Effector memory CD8-positive, alpha-beta T cell (primary cell): ENCODE results near the gene CD180.

Experiments used
- ATAC-seq: fragments of 150-1000 bp; cut with Tn5 transposase; replicated peaks from 2 replicates; pipeline ENCODE4 v1.10.0; 2021; ENCODE audit warnings: mild to moderate bottlenecking, moderate library complexity
- DNase-seq, 3 experiments: peaks; one replicate each; pipeline ENCODE4 v3.0.0; 2021
- H3K27ac Mint-ChIP-seq, 2 donors: one replicate each; pipeline ENCODE4 v1.8.0; 2022; ENCODE audit warnings: mild to moderate bottlenecking in 2 of 2, mixed read lengths in 2 of 2, moderate library complexity in 2 of 2
- H3K27me3 Mint-ChIP-seq, 2 donors: one replicate each; pipeline ENCODE4 v1.8.0; 2022; ENCODE audit warnings: mixed read lengths in 2 of 2
- H3K36me3 Mint-ChIP-seq: one replicate; pipeline ENCODE4 v1.8.0; 2022; ENCODE audit warnings: mild to moderate bottlenecking, moderate library complexity, mixed read lengths; ENCODE audit not compliant: insufficient read depth
- H3K4me1 Mint-ChIP-seq, 2 donors: one replicate each; pipeline ENCODE4 v1.8.0; 2022; ENCODE audit warnings: low read depth in 2 of 2, mixed read lengths in 2 of 2
- H3K4me3 Mint-ChIP-seq, 2 donors: one replicate each; pipeline ENCODE4 v1.8.0; 2022; ENCODE audit warnings: mild to moderate bottlenecking in 2 of 2, mixed read lengths in 2 of 2, moderate library complexity in 2 of 2
- H3K9me3 Mint-ChIP-seq, 2 donors: one replicate each; pipeline ENCODE4 v1.8.0; 2022; ENCODE audit warnings: mixed read lengths in 2 of 2

The CD180 gene

GRCh38 chr5:67190861-67191260 is 5.7 kb downstream of the CD180 start:
- Mint-ChIP-seq H3K4me3 (no peak overlapping the region), H3K27ac (no peak overlapping the region), H3K4me1 (peaks cover 18 to 24% of the 10 kb centered on the region in 2 donors), H3K9me3 (no peaks in the 10 kb centered on the region), H3K36me3 (peaks cover 4% of the 10 kb centered on the region), H3K27me3 (no peaks in the 10 kb centered on the region)
- no peak for DNase-seq
- ATAC-seq: no peak

GRCh38 chr5:67190410-67190809 is 6.2 kb downstream of the CD180 start:
- Mint-ChIP-seq H3K36me3 (peaks cover under 1% of the 10 kb centered on the region), H3K27ac (no peak overlapping the region), H3K4me1 (peaks cover 14 to 22% of the 10 kb centered on the region in 2 donors), H3K4me3 (no peak overlapping the region), H3K27me3 (no peaks in the 10 kb centered on the region), H3K9me3 (no peaks in the 10 kb centered on the region)
- DNase-seq: no peak
- no peak for ATAC-seq

- Mint-ChIP-seq H3K4me3 (no peak overlapping the region), H3K27me3 (no peaks in the 10 kb centered on the region), H3K27ac (no peak overlapping the region), H3K36me3 (no peaks in the 10 kb centered on the region), H3K4me1 (peaks cover 13 to 22% of the 10 kb centered on the region in 2 donors), H3K9me3 (no peaks in the 10 kb centered on the region)
- ATAC-seq (no peak), DNase-seq (no peak)
Observed at GRCh38 chr5:67189931-67190330, 6.7 kb downstream of the CD180 start.

GRCh38 chr5:67189079-67189354 is 7.6 kb downstream of the CD180 start:
- H3K4me3 Mint-ChIP-seq: no peak overlapping the region
- no peak for ATAC-seq
- no peak for DNase-seq
- H3K27ac Mint-ChIP-seq: peak overlapping the region; percentile 5 to 11
- H3K36me3 Mint-ChIP-seq: no peaks in the 10 kb centered on the region
- no peaks in the 10 kb centered on the region for H3K9me3 Mint-ChIP-seq
- H3K27me3 Mint-ChIP-seq: no peaks in the 10 kb centered on the region
- H3K4me1 Mint-ChIP-seq: peaks cover 13 to 22% of the 10 kb centered on the region in 2 donors

- no peaks in the 10 kb centered on the region for H3K36me3 Mint-ChIP-seq
- H3K4me3 Mint-ChIP-seq: no peak overlapping the region
- H3K27me3 Mint-ChIP-seq: no peaks in the 10 kb centered on the region
- no peaks in the 10 kb centered on the region for H3K9me3 Mint-ChIP-seq
- no peak for ATAC-seq
- H3K4me1 Mint-ChIP-seq: peaks cover 13 to 22% of the 10 kb centered on the region in 2 donors
- DNase-seq: no peak
- H3K27ac Mint-ChIP-seq: peak overlapping the region; percentile 5 to 11
Observed at GRCh38 chr5:67188274-67189078, 8.1 kb downstream of the CD180 start.

GRCh38 chr5:67187006-67187715 is 9.4 kb downstream of the CD180 start:
- no peaks in the 10 kb centered on the region for H3K27me3 Mint-ChIP-seq
- peak overlapping the region; percentile 5 to 85 for H3K27ac Mint-ChIP-seq
- no peak overlapping the region for H3K4me3 Mint-ChIP-seq
- H3K4me1 Mint-ChIP-seq: peaks cover 23 to 26% of the 10 kb centered on the region in 2 donors
- H3K9me3 Mint-ChIP-seq: no peaks in the 10 kb centered on the region
- H3K36me3 Mint-ChIP-seq: no peaks in the 10 kb centered on the region
- DNase-seq (no peak), ATAC-seq (peak; percentile 70)

- ATAC-seq (no peak), DNase-seq (no peak)
- Mint-ChIP-seq H3K27ac (no peak overlapping the region), H3K4me1 (peaks cover 26 to 30% of the 10 kb centered on the region in 2 donors), H3K4me3 (no peak overlapping the region), H3K9me3 (no peaks in the 10 kb centered on the region), H3K36me3 (no peaks in the 10 kb centered on the region), H3K27me3 (no peaks in the 10 kb centered on the region)
Observed at GRCh38 chr5:67183859-67184258, 12.7 kb downstream of the CD180 start.

- ATAC-seq (no peak), DNase-seq (no peak)
- no peaks in the 10 kb centered on the region for H3K36me3 Mint-ChIP-seq
- peak overlapping the region; percentile 26 to 32 for H3K4me3 Mint-ChIP-seq
- peaks cover 2 to 5% of the 10 kb centered on the region in 2 donors for H3K9me3 Mint-ChIP-seq
- H3K27ac Mint-ChIP-seq: peak overlapping the region in 1 of 2 donors; percentile 60
- H3K4me1 Mint-ChIP-seq: peaks cover 14 to 26% of the 10 kb centered on the region in 2 donors
- no peaks in the 10 kb centered on the region for H3K27me3 Mint-ChIP-seq
Observed at GRCh38 chr5:67182301-67182790, 14.3 kb downstream of the CD180 start.

- H3K4me3 Mint-ChIP-seq: peak overlapping the region; percentile 26 to 32
- no peaks in the 10 kb centered on the region for H3K36me3 Mint-ChIP-seq
- H3K4me1 Mint-ChIP-seq: peaks cover 12 to 20% of the 10 kb centered on the region in 2 donors
- H3K27ac Mint-ChIP-seq: peak overlapping the region; percentile 9 to 73
- H3K27me3 Mint-ChIP-seq: no peaks in the 10 kb centered on the region
- DNase-seq (no peak), ATAC-seq (peak; percentile 29)
- peaks cover 2 to 10% of the 10 kb centered on the region in 2 donors for H3K9me3 Mint-ChIP-seq
Observed at GRCh38 chr5:67181648-67182221, 14.9 kb downstream of the CD180 start.

- Mint-ChIP-seq H3K4me1 (peaks cover 10 to 17% of the 10 kb centered on the region in 2 donors), H3K27ac (no peak overlapping the region), H3K36me3 (no peaks in the 10 kb centered on the region), H3K4me3 (no peak overlapping the region), H3K27me3 (no peaks in the 10 kb centered on the region), H3K9me3 (peaks cover 2 to 10% of the 10 kb centered on the region in 2 donors)
- ATAC-seq (no peak), DNase-seq (no peak)
Observed at GRCh38 chr5:67179697-67180361, 16.8 kb downstream of the CD180 start.

GRCh38 chr5:67178966-67179365 is 17.6 kb downstream of the CD180 start:
- H3K4me1 Mint-ChIP-seq: peaks cover 10 to 17% of the 10 kb centered on the region in 2 donors
- H3K9me3 Mint-ChIP-seq: peaks cover 2 to 10% of the 10 kb centered on the region in 2 donors
- DNase-seq: no peak
- H3K27me3 Mint-ChIP-seq: no peaks in the 10 kb centered on the region
- ATAC-seq: no peak
- no peak overlapping the region for H3K4me3 Mint-ChIP-seq
- no peaks in the 10 kb centered on the region for H3K36me3 Mint-ChIP-seq
- no peak overlapping the region for H3K27ac Mint-ChIP-seq

- no peak for DNase-seq
- H3K4me3 Mint-ChIP-seq: no peak overlapping the region
- H3K36me3 Mint-ChIP-seq: no peaks in the 10 kb centered on the region
- H3K9me3 Mint-ChIP-seq: peaks cover 2 to 10% of the 10 kb centered on the region in 2 donors
- peaks cover 10 to 16% of the 10 kb centered on the region in 2 donors for H3K4me1 Mint-ChIP-seq
- H3K27me3 Mint-ChIP-seq: no peaks in the 10 kb centered on the region
- no peak for ATAC-seq
- H3K27ac Mint-ChIP-seq: no peak overlapping the region
Observed at GRCh38 chr5:67178085-67178484, 18.5 kb downstream of the CD180 start.

GRCh38 chr5:67176936-67177335 is 19.7 kb downstream of the CD180 start:
- ATAC-seq (no peak), DNase-seq (no peak)
- peaks cover 5 to 6% of the 10 kb centered on the region in 2 donors for H3K4me1 Mint-ChIP-seq
- no peak overlapping the region for H3K27ac Mint-ChIP-seq
- no peak overlapping the region for H3K4me3 Mint-ChIP-seq
- no peaks in the 10 kb centered on the region for H3K27me3 Mint-ChIP-seq
- peaks cover 2 to 10% of the 10 kb centered on the region in 2 donors for H3K9me3 Mint-ChIP-seq
- no peaks in the 10 kb centered on the region for H3K36me3 Mint-ChIP-seq
